Measurements from ENCODE around the gene MALRD1.

DNA sequence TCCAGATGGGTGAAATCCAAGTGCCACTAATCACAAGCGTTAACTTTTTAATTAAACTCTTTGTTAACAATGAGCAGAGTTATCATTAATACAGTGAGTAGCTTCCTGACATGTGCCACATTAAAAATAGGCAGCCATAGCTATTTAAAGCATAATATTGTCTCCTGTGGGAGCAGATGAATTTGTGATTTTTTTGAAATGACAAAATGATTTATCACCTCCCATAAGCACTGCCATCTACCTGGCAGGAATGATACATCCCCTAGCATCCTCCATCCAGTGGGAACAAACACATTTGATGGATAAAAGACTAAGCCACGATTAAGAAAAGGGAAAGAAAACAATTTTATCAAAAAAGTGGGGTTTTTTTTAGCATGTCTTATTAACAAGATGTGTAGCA is 605.3 kb downstream of the MALRD1 start:
- TF ChIP-seq, protein P1, sequence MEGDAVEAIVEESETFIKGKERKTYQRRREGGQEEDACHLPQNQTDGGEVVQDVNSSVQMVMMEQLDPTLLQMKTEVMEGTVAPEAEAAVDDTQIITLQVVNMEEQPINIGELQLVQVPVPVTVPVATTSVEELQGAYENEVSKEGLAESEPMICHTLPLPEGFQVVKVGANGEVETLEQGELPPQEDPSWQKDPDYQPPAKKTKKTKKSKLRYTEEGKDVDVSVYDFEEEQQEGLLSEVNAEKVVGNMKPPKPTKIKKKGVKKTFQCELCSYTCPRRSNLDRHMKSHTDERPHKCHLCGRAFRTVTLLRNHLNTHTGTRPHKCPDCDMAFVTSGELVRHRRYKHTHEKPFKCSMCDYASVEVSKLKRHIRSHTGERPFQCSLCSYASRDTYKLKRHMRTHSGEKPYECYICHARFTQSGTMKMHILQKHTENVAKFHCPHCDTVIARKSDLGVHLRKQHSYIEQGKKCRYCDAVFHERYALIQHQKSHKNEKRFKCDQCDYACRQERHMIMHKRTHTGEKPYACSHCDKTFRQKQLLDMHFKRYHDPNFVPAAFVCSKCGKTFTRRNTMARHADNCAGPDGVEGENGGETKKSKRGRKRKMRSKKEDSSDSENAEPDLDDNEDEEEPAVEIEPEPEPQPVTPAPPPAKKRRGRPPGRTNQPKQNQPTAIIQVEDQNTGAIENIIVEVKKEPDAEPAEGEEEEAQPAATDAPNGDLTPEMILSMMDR (IDR thresholded peaks at IDR 0.05) = no peak
- TF ChIP-seq POLR2A (IDR thresholded peaks at IDR 0.05) = no peak

Data from body of pancreas (tissue), 4 donors.